D721Med (cell line): ENCODE results near the gene SULT1C3.

Source experiments
- DNase-seq: peaks from one replicate; pipeline ENCODE4 v3.0.0; 2011; ENCODE audit warnings: low spot score; ENCODE audit not compliant: insufficient read length
- FAIRE-seq: peaks from 2 replicates; lab custom pipeline; 2011; peaks lifted over from hg19 to GRCh38; lab: Jason Lieb, UNC
- CTCF ChIP-seq: IDR thresholded peaks from 2 replicates; pipeline ENCODE4 v1.5.1; 2012; ENCODE audit warnings: mild to moderate bottlenecking, control low read depth; ENCODE audit not compliant: insufficient read depth; ENCODE audit errors: missing control alignments

SULT1C3 gene

GRCh38 chr2:108215794-108216211 is 24.0 kb upstream of the SULT1C3 start:
- FAIRE-seq = no peak
- peak; percentile 6 for TF ChIP-seq CTCF
- DNase-seq = no peak

- no peak for FAIRE-seq
- no peak for DNase-seq
- no peak for TF ChIP-seq CTCF
These were observed 22.6 kb upstream of the SULT1C3 start for GRCh38 chr2:108217211-108217610.

- no peak for DNase-seq
- no peak for FAIRE-seq
- TF ChIP-seq CTCF = no peak
These were observed 20.1 kb upstream of the SULT1C3 start for GRCh38 chr2:108219688-108220087.

- TF ChIP-seq CTCF = no peak
- no peak for DNase-seq
- no peak for FAIRE-seq
These were observed 19.6 kb upstream of the SULT1C3 start for GRCh38 chr2:108220191-108220590.

- no peak for TF ChIP-seq CTCF
- FAIRE-seq (no peak), DNase-seq (no peak)
These were observed 18.7 kb upstream of the SULT1C3 start for GRCh38 chr2:108220942-108221541.

- FAIRE-seq (no peak), DNase-seq (no peak)
- TF ChIP-seq CTCF = no peak
These were observed 17.5 kb upstream of the SULT1C3 start for GRCh38 chr2:108222261-108222660.

- TF ChIP-seq CTCF = no peak
- FAIRE-seq = no peak
- DNase-seq = no peak
These were observed 16.2 kb upstream of the SULT1C3 start for GRCh38 chr2:108223573-108223972.
